ENCODE measurements around the gene RCVRN. TPM values are rescaled to one million over a fixed set of nuclear protein-coding genes. Genes with fewer than 3 reads are reported as not detected.

Gene RCVRN
- total and polyA plus RNA-seq, 9 of the 15 experiments (the other 6 are each of a cell fraction or from before 2014, with no cell fraction given), result not detected

DNA sequence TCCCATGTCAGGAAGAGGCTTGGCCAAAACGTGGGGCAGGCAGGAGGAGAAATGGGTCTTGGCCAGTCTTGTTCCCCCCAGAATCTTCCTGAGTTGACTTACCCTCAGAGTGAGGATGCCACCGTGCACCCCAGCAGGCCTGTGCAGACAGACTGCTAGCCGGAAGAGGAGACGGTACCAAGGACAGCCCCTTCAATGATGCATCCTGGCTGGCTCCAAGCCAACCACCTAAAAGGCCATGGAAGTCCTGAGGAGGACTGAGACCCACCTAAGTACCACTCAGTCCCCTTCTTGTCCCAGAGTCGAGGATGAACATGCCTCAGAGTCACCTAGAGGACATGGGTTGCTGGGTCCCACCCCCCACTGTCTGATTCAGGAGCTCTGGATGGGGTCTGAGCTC lies 46.7 kb upstream of the RCVRN start:
- no peaks in the 10 kb centered on the region for H3K9me3 ChIP-seq (replicated peaks; ENCODE audit: control insufficient read depth, insufficient read depth, low read depth, low read length)
- intact Hi-C loops (cut with micrococcal nuclease) (no loop called here), in situ Hi-C loops (cut with MboI) (no loop called here)
- no peaks in the 10 kb centered on the region for H3K36me3 ChIP-seq (ENCODE audit: control insufficient read depth, insufficient read depth, low read length)
- no peaks in the 10 kb centered on the region; a peak in 1 of 5 replicates for H3K4me1 ChIP-seq (replicated peaks in 1 of 2; ENCODE audit: control insufficient read depth in 2 of 2, insufficient read depth in 2 of 2, low read length in 2 of 2)
- DNase-seq (ENCODE audit: extremely low read depth in 1 of 4, low spot score in 3 of 4) (no peak), FAIRE-seq (no peak), ATAC-seq (no peak)
- no peak for TF ChIP-seq POLR2B (IDR thresholded peaks at IDR 0.05; ENCODE audit: low read depth, partially characterized antibody)
- TF ChIP-seq, protein P1, sequence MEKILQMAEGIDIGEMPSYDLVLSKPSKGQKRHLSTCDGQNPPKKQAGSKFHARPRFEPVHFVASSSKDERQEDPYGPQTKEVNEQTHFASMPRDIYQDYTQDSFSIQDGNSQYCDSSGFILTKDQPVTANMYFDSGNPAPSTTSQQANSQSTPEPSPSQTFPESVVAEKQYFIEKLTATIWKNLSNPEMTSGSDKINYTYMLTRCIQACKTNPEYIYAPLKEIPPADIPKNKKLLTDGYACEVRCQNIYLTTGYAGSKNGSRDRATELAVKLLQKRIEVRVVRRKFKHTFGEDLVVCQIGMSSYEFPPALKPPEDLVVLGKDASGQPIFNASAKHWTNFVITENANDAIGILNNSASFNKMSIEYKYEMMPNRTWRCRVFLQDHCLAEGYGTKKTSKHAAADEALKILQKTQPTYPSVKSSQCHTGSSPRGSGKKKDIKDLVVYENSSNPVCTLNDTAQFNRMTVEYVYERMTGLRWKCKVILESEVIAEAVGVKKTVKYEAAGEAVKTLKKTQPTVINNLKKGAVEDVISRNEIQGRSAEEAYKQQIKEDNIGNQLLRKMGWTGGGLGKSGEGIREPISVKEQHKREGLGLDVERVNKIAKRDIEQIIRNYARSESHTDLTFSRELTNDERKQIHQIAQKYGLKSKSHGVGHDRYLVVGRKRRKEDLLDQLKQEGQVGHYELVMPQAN (IDR thresholded peaks at IDR 0.05; ENCODE audit: borderline replicate concordance), result no peak
- TF ChIP-seq TCF3 (CRISPR knock-in tag; IDR thresholded peaks at IDR 0.05), result no peak
- TF ChIP-seq ZBED1 (IDR thresholded peaks at IDR 0.05), result no peak
- no peak for TF ChIP-seq SIRT6 (IDR thresholded peaks at IDR 0.05; ENCODE audit: low read depth, low read length)
- TF ChIP-seq ZNF408 (CRISPR knock-in tag; IDR thresholded peaks at IDR 0.05; ENCODE audit: low read depth), result no peak
- TF ChIP-seq EP400 (IDR thresholded peaks at IDR 0.05), result no peak
- no peak for TF ChIP-seq HOXB6 (CRISPR knock-in tag; IDR thresholded peaks at IDR 0.05; ENCODE audit: borderline replicate concordance)
- no peak for TF ChIP-seq NFYB (IDR thresholded peaks at IDR 0.05; ENCODE audit: extremely low read depth, insufficient read length)
- TF ChIP-seq CXXC5 (CRISPR knock-in tag; IDR thresholded peaks at IDR 0.05), result no peak
- TF ChIP-seq RBM22 (IDR thresholded peaks at IDR 0.05; ENCODE audit: low read depth, low read length, poor library complexity, severe bottlenecking), result no peak
- no peak for TF ChIP-seq SIX5 (IDR thresholded peaks at IDR 0.05; ENCODE audit: borderline replicate concordance in 1 of 2, insufficient read depth in 1 of 2, low read depth in 1 of 2, low read length in 2 of 2)
- TF ChIP-seq KAT2B (IDR thresholded peaks at IDR 0.05; ENCODE audit: low read depth, low read length), result no peak
- no peak for TF ChIP-seq FOXP1 (CRISPR knock-in tag; IDR thresholded peaks at IDR 0.05)
- no peak for TF ChIP-seq MBD2 (IDR thresholded peaks at IDR 0.05; ENCODE audit: borderline replicate concordance, low read depth)
- no peak for TF ChIP-seq ILF3 (IDR thresholded peaks at IDR 0.05; ENCODE audit: borderline replicate concordance)
- no peak overlapping the region for H3K27ac ChIP-seq (ENCODE audit: extremely low read depth, low read depth, low read length)
- ChIA-PET POLR2A (no interaction called here), CTCF (ENCODE audit: low intra/inter-chr PET ratio) (no interaction called here)
- no peak overlapping the region for H3K4me2 ChIP-seq (ENCODE audit: insufficient read depth, low read length)
- no peak overlapping the region for H3K9ac ChIP-seq (ENCODE audit: insufficient read depth in 1 of 2, low read depth in 2 of 2, low read length in 2 of 2)
- no peaks in the 10 kb centered on the region for H3K9me1 ChIP-seq (ENCODE audit: control insufficient read depth, insufficient read depth, low read length)
- no peaks in the 10 kb centered on the region for H3K79me2 ChIP-seq (ENCODE audit: control insufficient read depth, insufficient read depth, low read length)
- H3K4me3 ChIP-seq, result no peak overlapping the region
- no peak overlapping the region for H2AFZ ChIP-seq (ENCODE audit: low read depth, low read length)
- 3% methylated on average over 5 of the region's 5 CpGs for WGBS (ENCODE audit: insufficient coverage, low coverage, missing lambda C conversion rate)
- H4K20me1 ChIP-seq (replicated peaks; ENCODE audit: control insufficient read depth, insufficient read depth, low read length), result no peaks in the 10 kb centered on the region
- BruUV-seq (replicated peaks), result no TSS peak
- peaks cover 0 to 3% of the 10 kb centered on the region in 2 experiments; a peak in 1 of 5 replicates for H3K27me3 ChIP-seq (ENCODE audit: control insufficient read depth in 2 of 2, insufficient read depth in 2 of 2, low read length in 2 of 2)

All from K562 (cell line).